Right atrium auricular region (tissue), 2 donors: ENCODE results near the gene NRROS. TPM values are rescaled to one million over a fixed set of nuclear protein-coding genes. Genes with fewer than 3 reads are reported as not detected.

Experiments
- DNase-seq: peaks from one replicate; pipeline ENCODE4 v3.0.0-alpha.2; 2019; ENCODE audit warnings: low spot score
- H3K27ac ChIP-seq, 2 donors: fragments of 200-600 bp; sonication (generic); 1 replicate in 1 of 2; 2 replicates in 1 of 2; pipeline ENCODE4 v1.5.1; 2016 to 2019
- H3K27me3 ChIP-seq, 2 donors: fragments of 200-600 bp; sonication (generic); one replicate each; pipeline versions ENCODE4 v1.5.1 to v1.6.0; 2017 to 2019
- H3K36me3 ChIP-seq: fragments of 200-600 bp; sonication (generic); one replicate; pipeline ENCODE4 v1.5.1; 2016
- H3K4me1 ChIP-seq, 2 donors: fragments of 200-600 bp; sonication (generic); one replicate each; pipeline versions ENCODE4 v1.5.1 to v1.6.0; 2017 to 2019
- H3K4me3 ChIP-seq, 2 donors: fragments of 200-600 bp; sonication (generic); 1 replicate in 1 of 2; 2 replicates in 1 of 2; pipeline ENCODE4 v1.5.1; 2017 to 2019; ENCODE audit warnings: mild to moderate bottlenecking in 1 of 2, moderate library complexity in 1 of 2
- H3K9me3 ChIP-seq, 2 donors: fragments of 200-600 bp; sonication (generic); one replicate each; pipeline ENCODE4 v1.5.1; 2019
- CTCF ChIP-seq, 2 donors: fragments of 200-600 bp; sonication (generic); IDR thresholded peaks; one replicate each; pipeline ENCODE4 v1.5.1; 2019; ENCODE audit warnings: antibody characterized with exemption in 2 of 2
- total RNA-seq, 2 donors: library from RNA; depleted of rRNA; stranded (reverse); fragments of >200 nt; gene quantifications; one replicate each; pipeline ENCODE4 v1.1.0, GENCODE V29; 2016

NRROS gene
- total RNA-seq, 2 donors from 2014 or later, result 2.4 to 4.8 TPM

GRCh38 chr3:196620161-196620604, 19.3 kb upstream of the NRROS start:
- Histone ChIP-seq H3K4me1 (peaks cover 0 to 8% of the 10 kb centered on the region in 2 donors), H3K27ac (peak overlapping the region in 1 of 2 donors; percentile 6), H3K9me3 (no peaks in the 10 kb centered on the region), H3K36me3 (no peaks in the 10 kb centered on the region), H3K4me3 (no peak overlapping the region), H3K27me3 (no peaks in the 10 kb centered on the region)
- no peak for TF ChIP-seq CTCF (IDR thresholded peaks at IDR 0.05)
- peak; percentile 71 for DNase-seq

DNA sequence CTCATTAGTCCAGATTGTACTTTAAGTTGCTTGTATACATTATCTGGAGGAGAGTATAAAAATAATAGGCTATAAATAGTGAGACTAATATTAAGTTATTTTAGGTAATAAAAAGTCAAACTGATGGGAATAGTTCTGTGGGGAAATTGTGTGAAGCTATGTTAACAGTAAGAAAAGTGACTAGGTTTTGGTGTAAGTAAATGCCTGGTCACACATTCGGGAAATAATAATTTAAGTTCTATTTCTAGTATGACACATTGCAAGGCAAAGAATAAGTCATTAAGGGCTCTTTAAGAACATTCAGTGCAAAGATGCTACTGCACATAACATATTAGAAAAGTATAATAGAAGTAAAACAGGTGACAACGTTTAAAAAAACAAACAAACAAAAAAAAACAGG, 18.8 kb upstream of the NRROS start:
- H3K4me3 ChIP-seq, result no peak overlapping the region
- peak overlapping the region in 1 of 2 donors; percentile 6 for H3K27ac ChIP-seq
- peaks cover 0 to 8% of the 10 kb centered on the region in 2 donors for H3K4me1 ChIP-seq
- H3K27me3 ChIP-seq, result no peaks in the 10 kb centered on the region
- no peaks in the 10 kb centered on the region for H3K36me3 ChIP-seq
- no peak for DNase-seq
- no peak for TF ChIP-seq CTCF (IDR thresholded peaks at IDR 0.05)
- no peaks in the 10 kb centered on the region for H3K9me3 ChIP-seq

GRCh38 chr3:196621611-196622010, 17.9 kb upstream of the NRROS start:
- Histone ChIP-seq H3K27me3 (no peaks in the 10 kb centered on the region), H3K4me1 (peaks cover 0 to 8% of the 10 kb centered on the region in 2 donors)
- DNase-seq, result no peak

GRCh38 chr3:196624067-196624790, 15.3 kb upstream of the NRROS start:
- peaks cover 0 to 8% of the 10 kb centered on the region in 2 donors for H3K4me1 ChIP-seq
- no peak for TF ChIP-seq CTCF (IDR thresholded peaks at IDR 0.05)
- no peaks in the 10 kb centered on the region for H3K27me3 ChIP-seq
- H3K4me3 ChIP-seq, result no peak overlapping the region
- no peak for DNase-seq
- no peaks in the 10 kb centered on the region for H3K9me3 ChIP-seq
- H3K27ac ChIP-seq, result peak overlapping the region; percentile 42 to 64
- H3K36me3 ChIP-seq, result no peaks in the 10 kb centered on the region

More at GRCh38 chr3:196621611-196622010, 17.9 kb upstream of the NRROS start:
- Histone ChIP-seq H3K27ac (no peak overlapping the region), H3K9me3 (no peaks in the 10 kb centered on the region), H3K4me3 (no peak overlapping the region), H3K36me3 (no peaks in the 10 kb centered on the region)
- TF ChIP-seq CTCF (IDR thresholded peaks at IDR 0.05), result no peak

DNA sequence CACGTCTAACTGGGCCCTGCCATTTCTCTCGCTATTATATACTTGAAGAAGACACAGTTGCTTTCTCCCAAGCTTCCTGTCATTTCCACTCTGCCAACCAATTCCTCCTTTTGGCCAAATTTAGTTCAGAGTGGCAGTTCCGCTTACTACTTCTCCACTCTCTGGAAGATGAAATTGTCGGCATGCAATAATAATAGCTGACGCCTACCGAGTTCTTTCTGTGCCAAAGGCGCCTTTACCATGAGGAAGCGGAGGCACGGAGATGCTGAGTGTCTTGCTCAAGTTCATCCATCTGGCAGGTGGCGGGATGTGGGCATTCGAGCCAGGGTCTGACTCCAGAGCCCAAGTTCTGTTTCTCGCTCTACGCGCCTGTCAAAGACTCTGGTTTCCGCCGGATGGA, 14.6 kb upstream of the NRROS start:
- Histone ChIP-seq H3K27ac (peak overlapping the region; percentile 42 to 64), H3K36me3 (no peaks in the 10 kb centered on the region), H3K9me3 (no peaks in the 10 kb centered on the region), H3K4me3 (no peak overlapping the region), H3K4me1 (peaks cover 0 to 6% of the 10 kb centered on the region in 2 donors), H3K27me3 (no peaks in the 10 kb centered on the region)
- DNase-seq, result no peak
- TF ChIP-seq CTCF (IDR thresholded peaks at IDR 0.05), result no peak
